ENCODE measurements around the gene CARF.
"Not testable (repeated sequence)": the region's sequence is repeated elsewhere in the genome, so short reads cannot be mapped to it uniquely, and the experiment has no call there.

CARF gene

DNA sequence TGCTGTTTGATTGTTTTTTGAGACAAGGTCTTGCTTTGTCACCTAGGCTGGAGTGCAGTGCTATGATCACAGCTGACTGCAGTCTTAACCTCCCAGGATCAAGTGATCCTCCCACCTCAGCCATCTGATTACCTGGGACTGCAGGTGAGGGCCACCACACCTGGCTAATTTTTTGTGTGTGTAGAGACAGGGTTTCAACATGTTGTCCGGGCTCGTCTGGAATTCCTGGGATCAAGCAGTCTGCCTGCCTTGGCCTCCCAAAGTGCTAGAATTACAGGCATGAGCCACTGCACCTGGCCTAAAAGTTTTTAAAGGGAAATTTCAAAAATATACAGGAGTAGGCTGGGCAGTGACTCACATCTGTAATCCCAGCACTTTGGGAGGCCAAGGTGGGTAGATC is 22.4 kb downstream of the CARF start:
- DNase-seq: no peak

DNA sequence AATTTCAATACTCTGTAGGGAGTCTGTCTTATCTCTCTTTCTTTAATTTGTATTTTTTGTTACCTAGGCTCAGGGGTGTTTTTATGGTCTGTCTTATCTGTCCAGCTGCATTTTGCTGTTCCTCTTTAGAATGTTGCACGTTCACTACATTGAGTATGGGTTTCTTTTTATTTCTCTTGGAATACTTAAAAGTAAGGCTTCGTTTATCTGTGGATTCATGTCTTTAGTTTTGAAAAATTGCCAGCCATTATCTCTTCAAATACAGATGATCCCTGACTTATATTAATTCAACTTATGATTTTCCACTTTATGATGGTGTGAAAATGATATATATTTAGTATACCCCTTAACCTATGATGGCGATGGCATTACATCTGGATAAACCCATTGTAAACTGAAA is 26.9 kb downstream of the CARF start:
- DNase-seq: no peak

DNA sequence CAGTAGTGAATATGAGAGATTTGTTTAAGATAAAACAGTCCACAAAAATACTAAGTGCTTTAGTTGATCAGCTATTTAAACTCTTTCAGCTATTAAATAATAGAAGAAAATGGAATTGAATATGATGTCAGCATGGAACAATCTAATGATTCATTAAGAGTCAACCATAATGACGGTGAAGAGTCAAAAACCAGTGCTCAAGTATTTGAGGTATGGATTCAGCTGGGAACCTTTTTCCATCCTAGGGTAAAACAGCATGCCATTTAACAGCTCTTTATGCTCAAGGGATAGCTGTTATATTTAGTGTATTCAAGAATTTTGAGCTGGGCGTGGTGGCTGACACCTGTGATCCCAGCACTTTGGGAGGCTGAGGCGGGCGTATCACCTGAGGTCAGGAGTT is 29.7 kb downstream of the CARF start:
- DNase-seq: no peak

DNA sequence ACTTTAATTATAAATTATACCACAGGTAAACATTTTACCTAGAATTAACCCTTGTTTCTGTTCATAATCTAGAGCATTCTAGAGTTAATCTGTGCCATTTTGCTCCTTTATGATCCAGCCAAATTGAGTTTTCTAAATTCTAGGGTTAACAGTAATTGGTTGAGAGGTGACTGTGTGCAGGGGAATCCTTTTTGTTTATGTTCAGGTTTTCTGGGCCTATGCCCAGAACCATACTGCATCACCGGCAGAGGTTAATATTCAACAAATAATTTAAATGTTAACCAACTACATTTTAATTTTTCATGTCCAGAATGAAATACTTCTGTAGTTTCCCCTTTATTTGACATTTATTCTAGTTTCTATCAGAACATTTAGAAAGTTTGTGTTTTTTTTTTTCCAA is 32.3 kb downstream of the CARF start:
- DNase-seq: no peak

DNA sequence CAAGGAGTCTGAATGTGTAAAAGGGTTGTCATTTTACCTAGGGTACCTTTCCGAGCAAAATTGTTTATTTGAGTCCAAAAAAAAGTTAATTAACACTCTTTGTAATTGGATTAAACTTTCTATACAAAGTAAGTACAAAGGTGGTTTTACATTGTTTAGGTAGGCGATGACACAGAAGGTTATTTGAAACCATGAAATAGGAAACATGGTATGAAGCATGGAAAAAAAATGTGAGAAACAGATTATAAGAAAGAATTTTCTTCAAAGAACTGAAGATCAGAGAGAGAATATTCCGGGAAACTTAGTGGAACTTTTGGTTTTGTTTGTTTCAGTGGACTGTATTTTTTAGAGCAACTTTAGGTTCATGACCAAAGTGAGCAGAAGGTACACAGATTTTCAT is 32.7 kb downstream of the CARF start:
- DNase-seq: no peak

DNA sequence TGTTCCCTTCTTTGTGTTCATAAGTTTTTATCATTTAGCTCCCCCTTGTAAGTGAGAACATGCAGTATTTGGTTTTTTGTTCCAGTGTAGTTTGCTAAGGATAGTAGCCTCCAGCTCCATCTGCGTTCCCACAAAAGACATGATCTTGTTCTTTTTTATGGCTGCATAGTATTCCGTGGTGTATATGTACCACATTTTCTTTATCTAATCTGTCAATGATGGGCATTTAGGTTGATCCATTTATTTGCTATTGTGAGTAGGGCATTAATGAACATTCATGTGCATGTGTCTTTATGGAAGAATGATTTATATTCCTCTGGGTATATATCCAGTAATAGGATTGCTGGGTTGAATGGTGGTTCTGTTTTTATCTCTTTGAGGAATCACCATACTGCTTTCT is 33.4 kb downstream of the CARF start:
- DNase-seq: no peak

DNA sequence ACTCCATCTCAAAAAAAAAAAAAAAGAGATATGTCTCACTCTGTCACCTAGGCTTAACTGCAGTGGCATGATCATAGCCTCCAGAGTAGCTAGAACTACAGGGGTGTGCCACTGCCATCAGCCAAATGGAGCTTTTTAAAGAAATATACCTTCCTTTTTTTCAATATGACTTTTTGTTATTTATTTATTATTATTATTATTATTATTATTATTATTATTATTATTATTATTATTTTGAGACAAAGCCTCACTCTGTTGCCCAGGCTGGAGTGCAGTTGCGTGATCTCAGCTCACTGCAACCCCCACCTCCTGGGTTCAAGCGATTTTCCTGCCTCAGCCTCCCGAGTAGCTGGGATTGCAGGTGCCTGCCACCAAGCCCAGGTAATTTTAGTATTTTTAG is 37.3 kb downstream of the CARF start:
- not testable (repeated sequence) for DNase-seq

DNA sequence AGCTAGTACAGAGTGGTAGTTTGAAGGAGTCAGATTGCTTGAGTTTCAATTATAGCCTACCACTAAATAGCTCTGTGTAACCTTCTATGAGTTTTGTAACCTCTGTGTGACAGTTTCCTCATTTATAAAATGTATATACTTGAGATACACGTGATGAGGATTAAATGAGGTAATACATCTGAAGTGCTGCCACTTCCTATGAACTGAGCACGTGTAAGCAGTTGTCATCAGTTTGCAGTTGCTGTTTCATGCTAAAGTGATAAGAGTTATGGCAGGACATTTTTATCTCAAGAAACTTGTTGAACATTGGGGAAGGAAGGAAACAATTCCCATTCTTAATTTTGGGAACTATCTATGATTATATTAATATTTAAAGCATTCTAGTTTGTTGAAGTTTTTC is 38.5 kb downstream of the CARF start:
- DNase-seq: no peak

DNA sequence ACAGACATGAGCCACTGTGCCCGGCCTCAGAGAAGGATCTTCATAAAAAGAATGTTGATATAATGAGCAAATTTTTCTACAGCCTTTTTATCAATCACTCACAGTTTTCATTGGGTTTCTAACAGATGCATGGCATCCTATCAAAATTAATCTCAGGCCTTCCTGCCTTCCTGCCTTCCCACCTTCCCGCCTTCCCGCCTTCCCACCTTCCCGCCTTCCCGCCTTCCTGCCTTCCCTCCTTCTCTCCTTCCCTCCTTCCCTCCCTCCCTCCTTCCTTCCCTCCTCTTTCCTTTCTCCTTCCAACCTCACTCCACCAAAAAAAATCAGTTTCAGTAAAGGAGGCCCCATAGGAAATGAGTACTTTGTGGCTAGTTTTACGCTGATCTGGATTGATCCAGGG is 48.4 kb downstream of the CARF start:
- no peak for DNase-seq

DNA sequence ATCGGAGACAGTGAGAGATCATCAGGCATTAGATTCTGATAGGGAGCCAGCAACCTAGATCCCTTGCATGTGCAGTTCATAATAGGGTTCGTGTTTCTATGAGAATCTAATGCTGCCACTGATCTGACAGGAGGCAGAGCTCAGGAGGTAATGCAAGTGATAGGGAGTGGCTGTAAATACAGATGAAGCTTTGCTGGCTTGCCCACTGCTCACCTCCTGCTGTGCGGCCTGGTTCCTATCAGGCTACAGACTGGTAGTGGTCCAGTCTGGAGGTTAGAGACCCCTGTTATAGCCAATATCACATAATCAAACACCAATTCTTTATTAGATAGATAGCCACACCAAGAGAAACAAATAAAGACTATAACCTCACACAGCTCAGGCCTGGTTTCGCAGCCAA is 51.6 kb downstream of the CARF start:
- DNase-seq: no peak

DNA sequence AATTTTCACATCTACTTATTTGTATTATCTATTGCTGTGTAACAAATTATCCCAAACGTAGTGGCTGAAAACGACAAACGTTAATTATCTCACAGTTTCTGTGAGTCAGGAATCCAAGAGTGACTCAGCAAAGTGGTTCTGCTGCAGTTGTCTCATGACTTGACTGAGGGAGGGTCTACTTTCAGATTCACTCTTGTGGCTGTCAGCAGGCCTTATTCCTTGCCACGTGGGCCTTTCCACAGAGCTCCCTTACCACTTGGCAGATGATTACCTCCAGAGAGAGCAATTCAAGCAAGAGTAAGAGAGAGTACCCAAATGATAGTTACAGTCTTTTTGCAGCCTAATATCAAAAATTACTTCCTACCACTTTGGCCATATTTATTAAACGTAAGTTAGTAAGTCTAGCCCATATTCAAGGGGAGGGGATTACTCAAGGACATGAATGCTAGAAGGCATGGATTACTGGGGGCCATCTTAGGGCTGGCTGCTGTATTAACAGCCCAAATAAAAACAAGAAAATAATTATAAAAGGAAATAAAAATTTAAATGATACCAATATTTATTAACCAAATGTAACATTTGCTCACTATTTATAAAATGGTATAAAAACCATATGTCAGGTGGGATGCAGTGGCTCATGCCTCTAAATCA is 53.9 kb downstream of the CARF start:
- peak in 5 of 14 donors; percentile 1 to 13 (median 5) for DNase-seq

DNA sequence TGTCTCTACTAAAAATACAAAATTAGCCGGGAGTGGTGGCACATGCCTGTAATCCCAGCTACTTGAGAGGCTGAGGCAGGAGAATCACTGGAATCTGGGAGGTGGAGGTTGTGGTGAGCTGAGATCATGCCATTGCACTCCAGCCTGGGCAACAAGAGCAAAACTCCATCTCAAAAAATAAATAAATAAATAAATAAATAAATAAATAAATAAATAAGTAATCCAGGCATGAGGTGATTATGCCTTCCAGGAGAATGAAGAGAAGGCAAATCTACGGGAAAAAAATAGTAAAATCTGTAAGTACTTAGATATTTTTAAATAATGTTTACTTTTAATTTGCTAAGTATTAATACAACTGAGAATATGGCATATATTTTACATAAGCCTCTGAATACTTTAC is 57.3 kb downstream of the CARF start:
- DNase-seq: not testable (repeated sequence)

DNA sequence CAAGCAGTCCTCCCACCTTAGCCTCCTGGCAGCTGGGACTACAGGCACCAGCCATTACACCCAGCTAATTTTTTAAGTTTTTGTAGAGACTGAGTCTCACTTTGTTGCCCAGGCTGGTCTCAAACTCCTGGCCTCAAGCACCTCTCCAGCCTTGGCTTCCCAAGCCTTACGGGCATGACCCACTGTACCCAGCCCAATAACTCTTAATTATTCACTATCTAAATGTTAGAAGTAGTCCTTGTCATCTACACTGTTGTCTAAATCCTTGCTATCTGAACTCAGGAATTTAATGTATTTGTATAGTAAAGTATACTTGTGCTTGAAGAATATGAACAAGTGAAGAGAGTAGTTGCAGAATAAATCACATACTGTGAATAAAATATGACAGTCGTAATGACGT is 64.7 kb downstream of the CARF start:
- DNase-seq: no peak

DNA sequence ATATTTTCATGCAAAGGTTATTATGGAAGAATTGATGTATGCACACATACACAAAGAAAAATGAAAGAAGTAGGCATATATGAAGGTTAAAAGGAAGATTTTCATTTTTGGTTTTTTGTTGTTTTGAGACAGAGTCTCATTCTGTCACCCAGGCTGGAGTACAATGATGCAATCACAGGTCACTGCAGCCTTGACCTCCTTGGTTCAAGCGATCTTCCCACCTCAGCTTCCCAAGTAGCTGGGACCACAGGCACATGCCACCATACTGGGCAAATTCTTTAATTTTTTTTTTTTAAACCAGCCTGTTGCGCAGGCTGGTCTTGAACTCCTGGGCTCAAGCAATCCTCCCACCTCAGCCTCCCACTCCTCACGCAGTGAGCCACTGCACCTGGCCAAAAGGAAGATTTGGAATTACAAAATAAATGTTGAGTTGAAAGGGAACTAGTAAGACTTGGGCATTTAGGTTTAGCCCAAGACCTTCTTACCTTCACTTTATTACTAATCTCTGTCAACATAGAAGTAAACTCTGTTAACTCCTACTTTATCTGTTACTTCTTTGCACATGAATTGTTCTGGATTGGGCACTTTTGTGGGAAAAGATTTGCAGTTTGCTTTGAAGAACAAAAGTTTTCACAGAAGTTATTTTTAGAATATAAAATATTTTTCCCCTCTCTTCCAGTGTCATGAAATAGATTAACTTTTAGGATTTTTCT is 70.9 kb downstream of the CARF start:
- DNase-seq: no peak

DNA sequence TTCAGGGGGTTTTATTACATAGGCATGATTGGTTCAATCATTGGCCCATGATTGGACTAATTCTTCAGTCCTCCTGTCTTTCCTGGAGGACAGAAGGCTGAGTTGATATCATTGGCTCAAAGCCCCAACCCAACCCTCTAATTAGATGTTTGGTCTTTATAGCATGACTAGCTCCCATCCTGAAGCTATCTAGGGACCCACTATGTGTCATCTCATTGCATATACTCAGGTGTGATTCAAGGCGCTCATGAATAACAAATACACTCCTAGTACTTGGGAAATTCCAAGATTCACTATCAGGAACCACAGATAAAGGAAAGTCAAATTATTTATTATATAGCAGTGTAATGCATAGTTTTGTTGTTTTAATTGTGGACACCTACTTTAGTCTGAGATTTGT is 77.7 kb downstream of the CARF start:
- DNase-seq: no peak

DNA sequence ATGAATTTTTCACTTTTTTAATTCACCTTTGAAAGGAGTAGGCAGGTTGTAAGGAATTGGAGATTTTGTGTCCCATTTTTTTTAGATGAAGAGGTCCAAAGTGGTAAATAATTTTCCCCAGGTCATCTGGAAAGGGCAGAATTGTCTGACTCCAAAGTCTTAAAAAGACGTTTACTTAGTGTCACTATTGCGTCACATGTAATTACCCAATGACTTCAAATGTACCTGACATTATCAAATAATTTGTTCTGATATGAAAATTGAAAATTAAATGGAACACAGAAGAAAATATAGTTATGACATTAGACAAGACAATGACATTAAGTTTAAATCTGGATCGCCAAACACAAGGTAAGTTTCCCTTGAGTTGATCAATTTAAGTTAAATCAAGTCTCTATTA is 78.4 kb downstream of the CARF start:
- no peak for DNase-seq

DNA sequence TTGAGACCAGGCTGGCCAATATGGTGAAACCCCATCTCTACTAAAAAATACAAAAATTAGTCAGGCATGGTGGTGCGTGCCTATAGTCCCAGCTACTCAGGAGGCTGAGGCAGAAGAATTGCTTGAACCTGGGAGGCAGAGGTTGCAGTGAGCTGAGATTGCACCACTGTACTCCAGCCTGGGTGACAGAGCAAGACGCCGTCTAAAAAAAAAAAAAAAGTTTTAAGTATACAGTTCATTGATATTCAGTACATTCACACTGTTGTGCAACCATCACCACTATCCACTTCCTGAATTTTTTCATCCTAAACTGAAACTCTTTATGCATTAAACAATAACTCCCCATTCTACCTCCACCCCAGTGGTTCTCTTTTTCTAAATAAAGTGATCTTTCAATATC is 85.0 kb downstream of the CARF start:
- not testable (repeated sequence) for DNase-seq

DNA sequence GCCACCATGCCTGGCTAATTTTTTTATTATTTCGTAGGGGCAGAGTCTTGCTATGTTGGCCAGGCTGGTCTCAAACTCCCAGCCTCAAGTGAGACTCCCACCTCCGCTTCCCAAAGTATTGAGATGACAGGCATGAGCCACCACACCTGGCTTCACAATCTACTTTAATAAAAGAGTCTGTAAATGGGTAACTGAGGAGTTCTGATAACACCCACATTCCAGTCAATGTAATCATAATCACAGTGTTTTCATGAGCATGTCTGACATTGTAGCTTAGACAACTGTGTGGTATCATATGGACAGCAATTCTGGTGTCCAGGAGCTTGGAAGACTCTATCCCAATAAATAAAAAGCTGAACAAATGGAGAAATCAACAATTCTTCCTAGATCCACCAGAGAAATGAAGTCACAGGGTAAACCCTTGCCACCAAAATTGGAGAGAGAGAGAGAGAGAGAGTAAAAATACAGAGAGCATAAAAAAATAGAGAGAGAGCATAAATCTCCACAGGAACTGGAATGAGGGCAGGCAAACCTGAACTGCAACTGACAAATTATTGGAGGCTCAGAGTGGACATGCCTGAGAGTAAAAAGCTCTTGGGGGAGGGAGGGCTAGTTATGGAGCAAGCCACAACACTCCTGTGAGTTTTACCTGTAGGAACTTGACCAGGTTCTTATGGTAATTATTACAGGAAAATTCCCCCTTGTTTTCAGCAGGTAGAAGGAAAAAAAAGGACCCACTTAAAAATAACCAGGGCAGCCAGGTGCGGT is 90.2 kb downstream of the CARF start:
- no peak for DNase-seq

DNA sequence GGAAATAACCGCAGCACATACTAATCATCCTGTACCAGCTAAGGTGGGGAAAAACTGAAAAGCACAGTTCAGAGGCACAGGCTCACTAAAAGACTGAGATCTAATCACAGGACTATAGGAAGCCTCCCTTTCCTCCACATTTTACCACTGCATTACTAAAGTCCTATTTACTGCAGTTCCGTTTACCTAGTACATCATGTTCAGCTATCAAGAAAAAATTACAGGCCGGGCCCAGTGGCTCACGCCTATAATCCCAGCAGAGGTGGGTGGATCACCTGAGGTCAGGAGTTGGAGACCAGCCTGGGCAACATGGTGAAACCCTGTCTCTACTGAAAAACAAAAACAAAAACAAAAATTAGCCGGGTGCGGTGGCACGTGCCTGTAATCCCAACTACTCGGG is 91.6 kb downstream of the CARF start:
- DNase-seq: no peak

DNA sequence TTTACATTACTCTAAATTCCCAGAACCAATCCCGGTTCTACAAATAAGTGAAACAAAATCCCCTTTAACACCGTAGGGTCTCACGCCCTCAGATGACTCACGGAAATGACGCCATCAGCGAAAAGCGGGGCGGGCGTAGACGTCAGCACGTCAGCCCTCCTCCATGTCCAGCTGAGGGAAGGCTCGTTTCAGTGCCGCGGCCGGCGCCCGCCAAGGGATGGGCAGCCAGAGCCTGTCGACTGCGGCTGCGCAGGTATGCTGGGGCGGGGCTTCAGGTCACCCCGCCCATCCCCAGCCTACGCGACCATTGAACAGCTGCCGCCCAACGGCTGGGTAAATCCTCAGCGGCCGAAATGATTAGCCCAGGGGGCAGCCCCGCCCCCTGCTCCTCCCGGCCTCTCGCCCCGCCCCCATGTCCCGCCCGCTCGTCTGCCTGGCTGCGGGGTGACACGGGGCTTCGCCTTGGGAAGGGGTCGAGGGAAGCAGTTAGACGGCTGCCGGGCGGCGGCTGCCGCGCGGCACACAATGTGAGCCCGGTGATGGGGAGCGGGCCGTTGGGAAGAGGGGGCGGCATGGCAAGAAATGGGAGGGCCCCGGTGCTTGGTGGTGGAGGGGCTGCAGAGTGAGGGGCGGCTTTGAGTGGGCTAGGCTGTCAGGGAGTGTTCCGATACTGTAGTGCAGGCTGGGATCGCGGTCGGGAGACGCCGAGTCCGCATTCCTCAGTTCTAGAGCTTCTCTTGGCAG is 102.6 kb downstream of the CARF start, which contains the start of gene NBEAL1:
TSS of gene NBEAL1 (plus strand) at position 420 of the 744 bp plus-strand sequence. CDS start 1,510 bp downstream, outside the sequence.
- DNase-seq: peak; percentile 58 to 99 (median 96)

DNA sequence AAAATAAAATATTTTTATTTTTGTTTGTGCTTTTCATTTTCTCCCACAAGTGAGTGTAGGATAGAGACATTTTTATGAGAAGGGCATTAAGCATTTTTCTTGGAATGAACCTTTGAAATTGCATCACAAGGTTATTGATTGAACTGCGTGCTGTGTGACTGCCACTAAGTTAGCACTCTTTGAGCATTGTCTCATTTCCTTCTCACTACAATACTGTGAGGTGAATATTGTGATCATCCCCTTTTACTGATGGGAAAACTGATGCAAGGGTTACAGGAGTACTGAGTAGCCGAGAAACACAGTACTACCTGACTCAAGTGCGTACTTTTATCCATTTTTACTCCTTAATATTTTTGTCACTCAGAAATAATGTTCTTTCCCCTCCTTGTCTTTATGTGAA is 104.6 kb downstream of the CARF start:
- peak in 1 of 14 donors; percentile 29 for DNase-seq

DNA sequence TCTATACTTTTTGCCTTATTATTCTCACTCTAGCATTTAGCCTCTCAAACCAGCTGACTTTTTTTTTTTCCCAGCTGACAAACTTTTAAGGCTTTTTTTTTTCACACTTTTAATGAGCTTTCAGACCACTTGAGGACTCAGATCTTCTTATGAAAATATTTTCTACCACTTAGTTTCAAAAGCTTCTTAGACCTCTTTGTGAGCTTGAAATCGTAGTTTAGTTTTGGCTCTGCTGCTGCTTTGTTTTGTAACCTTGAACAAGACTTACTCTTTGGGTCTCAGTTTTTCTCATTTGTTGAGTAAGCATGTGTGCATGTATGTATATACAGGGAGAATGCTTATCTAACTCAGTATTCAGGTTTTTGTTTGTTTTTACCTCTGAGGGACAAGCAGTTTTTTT is 106.1 kb downstream of the CARF start:
- DNase-seq: peak in 1 of 14 donors; percentile 11

DNA sequence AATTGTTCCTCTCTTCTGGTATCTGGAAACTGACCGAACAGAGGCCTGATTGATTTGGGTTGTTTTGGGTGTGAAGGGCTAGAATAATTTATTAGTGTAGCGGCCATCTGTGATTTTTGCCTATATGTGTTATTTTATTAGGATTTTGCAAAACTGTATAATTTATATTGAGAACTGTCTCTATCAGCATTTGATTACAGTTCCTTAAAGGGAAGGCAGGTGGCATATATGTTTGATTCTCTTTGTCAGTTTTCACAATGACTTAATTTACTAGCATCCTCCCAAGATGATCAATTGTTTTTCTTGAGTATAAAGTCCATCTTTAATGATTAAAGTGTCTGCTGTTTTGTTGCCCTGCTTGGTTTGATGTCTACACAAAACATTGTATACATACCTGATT is 107.1 kb downstream of the CARF start:
- peak in 1 of 14 donors; percentile 1 for DNase-seq

All from C1 segment of cervical spinal cord (tissue), 14 donors.